Endothelial cell of umbilical vein (primary cell): ENCODE measurements around the gene ACER1. TPM values are rescaled to one million over a fixed set of nuclear protein-coding genes. Genes with fewer than 3 reads are reported as not detected.

Experiments
- BruUV-seq: library from RNA; stranded (reverse); fragments of 400-500 nt; replicated peaks from 2 replicates; lab custom pipeline; 2021; lab: Mats Ljungman, UMichigan
- CTCF ChIA-PET: fragments of 300-600, 350-600 bp; sonication (Branson Sonifier 250); formaldehyde crosslinking; loops from one replicate; lab custom pipeline; 2021; ENCODE audit warnings: antibody characterized with exemption, inconsistent platforms; lab: Charles Lee
- POLR2A ChIA-PET: fragments of 300-600, 350-600 bp; sonication (Branson Sonifier 250); formaldehyde crosslinking; loops from one replicate; lab custom pipeline; 2021; ENCODE audit warnings: antibody characterized with exemption, inconsistent platforms; lab: Charles Lee
- DNase-seq: peaks from one replicate; pipeline ENCODE4 v3.0.0-alpha.2; 2011; ENCODE audit warnings: low read depth, low spot score
- FAIRE-seq: peaks from 2 replicates; lab custom pipeline; 2011; peaks lifted over from hg19 to GRCh38; lab: Jason Lieb, UNC
- H2AFZ ChIP-seq: 2 replicates; pipeline ENCODE4 v1.6.0; 2012; ENCODE audit warnings: low read depth, low read length, control low read depth, inconsistent platforms
- H3K27ac ChIP-seq: 2 replicates; pipeline ENCODE4 v1.5.1; 2011; ENCODE audit warnings: low read depth, mild to moderate bottlenecking, control low read depth, low read length, moderate library complexity; ENCODE audit not compliant: insufficient read depth
- H3K27me3 ChIP-seq, 2 experiments: 2 replicates each; pipeline versions ENCODE4 v1.6.0 to v1.6.1; 2011; ENCODE audit warnings: low read length in 2 of 2, mixed read lengths in 1 of 2; ENCODE audit not compliant: control insufficient read depth in 2 of 2, insufficient read depth in 2 of 2
- H3K36me3 ChIP-seq, 2 experiments: 2 replicates in 1 of 2; 3 replicates in 1 of 2; pipeline ENCODE4 v1.5.1; 2011; ENCODE audit warnings: low read length in 2 of 2, mild to moderate bottlenecking in 1 of 2, moderate library complexity in 1 of 2; ENCODE audit not compliant: control insufficient read depth in 2 of 2, insufficient read depth in 2 of 2; ENCODE audit errors: extremely low read depth in 1 of 2
- H3K4me1 ChIP-seq: 3 replicates; pipeline ENCODE4 v1.5.1; 2011; ENCODE audit warnings: mild to moderate bottlenecking, low read length; ENCODE audit not compliant: control insufficient read depth, insufficient read depth; ENCODE audit errors: extremely low read depth
- H3K4me2 ChIP-seq: 2 replicates; pipeline ENCODE4 v1.6.1; 2011; ENCODE audit warnings: low read length, control low read depth, mixed read lengths; ENCODE audit not compliant: insufficient read depth
- H3K4me3 ChIP-seq, 3 experiments: fragments of 200-600 bp in 1 of 3; sonication (generic), shearing (Covaris generic) in 1 of 3; replicated peaks in 1 of 3; 2 replicates each; pipeline ENCODE4 v1.5.1; 2011 to 2016; ENCODE audit warnings: control low read depth in 3 of 3, low read length in 3 of 3, mild to moderate bottlenecking in 2 of 3, inconsistent platforms in 1 of 3, low read depth in 1 of 3, moderate library complexity in 1 of 3; ENCODE audit not compliant: insufficient read depth in 1 of 3
- H3K79me2 ChIP-seq: 2 replicates; pipeline ENCODE4 v1.6.0; 2012; ENCODE audit warnings: low read length, inconsistent platforms; ENCODE audit not compliant: control insufficient read depth, insufficient read depth
- H3K9ac ChIP-seq: replicated peaks from 2 replicates; pipeline ENCODE3; 2011; ENCODE audit warnings: low read length, control low read depth; ENCODE audit not compliant: insufficient read depth; ENCODE audit errors: extremely low read depth
- H3K9me1 ChIP-seq: replicated peaks from 3 replicates; pipeline ENCODE4 v1.6.0; 2011; ENCODE audit warnings: mild to moderate bottlenecking, low read length; ENCODE audit not compliant: control insufficient read depth, insufficient read depth; ENCODE audit errors: extremely low read depth
- H3K9me3 ChIP-seq: replicated peaks from 2 replicates; pipeline ENCODE4 v1.5.1; 2012; ENCODE audit warnings: low read length, inconsistent platforms; ENCODE audit not compliant: control insufficient read depth, insufficient read depth
- H4K20me1 ChIP-seq: replicated peaks from 2 replicates; pipeline ENCODE3; 2011; ENCODE audit warnings: mild to moderate bottlenecking, low read length; ENCODE audit not compliant: control insufficient read depth, insufficient read depth; ENCODE audit errors: extremely low read depth
- CTCF ChIP-seq, 2 donors: IDR thresholded peaks; 1 replicate in 1 of 2; 2 replicates in 1 of 2; pipeline ENCODE4 v1.5.1; 2011; ENCODE audit warnings: low read length in 2 of 2, mild to moderate bottlenecking in 2 of 2, moderate library complexity in 2 of 2, control low read depth in 1 of 2, inconsistent platforms in 1 of 2, low read depth in 1 of 2; ENCODE audit not compliant: insufficient read depth in 1 of 2; ENCODE audit errors: extremely low read depth in 1 of 2
- FOS ChIP-seq: IDR thresholded peaks from 2 replicates; pipeline ENCODE4 v1.6.1; 2011; ENCODE audit warnings: mild to moderate bottlenecking, low read length, moderate library complexity, borderline replicate concordance; ENCODE audit not compliant: insufficient read depth
- GATA2 ChIP-seq: IDR thresholded peaks from 2 replicates; pipeline ENCODE4 v1.7.0; 2011; ENCODE audit warnings: low read depth, mild to moderate bottlenecking, moderate library complexity, mixed read lengths, low read length; ENCODE audit not compliant: insufficient read length, insufficient read depth
- JUN ChIP-seq: IDR thresholded peaks from 2 replicates; pipeline ENCODE4 v1.6.1; 2011; ENCODE audit warnings: borderline replicate concordance, low read depth; ENCODE audit not compliant: insufficient read length, insufficient read depth
- MAX ChIP-seq: IDR thresholded peaks from 2 replicates; pipeline ENCODE4 v1.6.1; 2011; ENCODE audit not compliant: insufficient read depth, insufficient read length
- MYC ChIP-seq: IDR thresholded peaks from one replicate; pipeline ENCODE4 v1.6.1; 2011; ENCODE audit warnings: mild to moderate bottlenecking, low read depth, low read length
- POLR2A ChIP-seq: IDR thresholded peaks from 2 replicates; pipeline ENCODE4 v1.6.1; 2012; ENCODE audit warnings: low read depth, mild to moderate bottlenecking, control low read depth, low read length
- POLR2AphosphoS5 ChIP-seq: IDR thresholded peaks from 2 replicates; pipeline ENCODE4 v1.6.1; 2012; ENCODE audit warnings: low read depth, mild to moderate bottlenecking, control low read depth, low read length, moderate library complexity; ENCODE audit not compliant: insufficient read depth
- dilution Hi-C: fragments of 300-500 bp; cut with MboI; formaldehyde crosslinking; loops from one replicate; pipeline ENCODE4 v1.15.0; 2019; ENCODE audit warnings: low sequenced_read_pairs; ENCODE audit not compliant: extremely low pct_ligation_motif_present
- intact Hi-C: fragments of 100-400 bp; cut with micrococcal nuclease; formaldehyde crosslinking; loops from one replicate; pipeline ENCODE4 v1.10.0; 2022
- polyA plus RNA-seq, 4 experiments: library from polyadenylated mRNA; depleted of rRNA in 3 of 4; stranded (reverse) in 3 of 4; unstranded in 1 of 4; fragments of >200 nt; gene quantifications; 2 replicates each; pipeline versions ENCODE4 v1.2.1 to v1.2.3, GENCODE V29; 2011 to 2012; ENCODE audit warnings: missing spikeins in 1 of 4
- total RNA-seq: library from RNA; stranded (reverse); gene quantifications from 2 replicates; pipeline ENCODE4 v1.2.3, GENCODE V29; 2021

The ACER1 gene
- total and polyA plus RNA-seq, 2 donors (not counting 3 experiments of a cell fraction or from before 2014, with no cell fraction given): 0.04 TPM; not detected in 1

GRCh38 chr19:6313398-6313969 is 19.9 kb downstream of the ACER1 start:
- no peaks in the 10 kb centered on the region for H4K20me1 ChIP-seq
- no peaks in the 10 kb centered on the region for H3K4me1 ChIP-seq
- dilution Hi-C loops (no loop called here), intact Hi-C loops (no loop called here)
- CTCF ChIA-PET: interaction anchor here (1.3 kb wide), 1 partner anchor 95 kb away, joined by 4 read pairs; no protein-coding TSS in a partner anchor
- no peak for DNase-seq
- H2AFZ ChIP-seq: no peak overlapping the region
- no peak overlapping the region for H3K27ac ChIP-seq
- POLR2A ChIA-PET: no interaction called here
- H3K9me1 ChIP-seq: no peaks in the 10 kb centered on the region
- no peaks in the 10 kb centered on the region for H3K79me2 ChIP-seq
- TF ChIP-seq CTCF (IDR thresholded peaks at IDR 0.05; ENCODE audit: extremely low read depth in 1 of 2, insufficient read depth in 1 of 2, low read depth in 1 of 2, low read length in 2 of 2) (no peak), POLR2A (no peak), GATA2 (no peak), POLR2AphosphoS5 (no peak), MYC (no peak), FOS (no peak), MAX (no peak), JUN (no peak)
- H3K4me2 ChIP-seq: no peak overlapping the region
- H3K36me3 ChIP-seq: no peaks in the 10 kb centered on the region
- no peaks in the 10 kb centered on the region for H3K9me3 ChIP-seq
- H3K9ac ChIP-seq: no peak overlapping the region
- H3K27me3 ChIP-seq: no peaks in the 10 kb centered on the region
- no TSS peak for BruUV-seq
- no peak for FAIRE-seq
- H3K4me3 ChIP-seq: no peak overlapping the region
